GM21529 (cell line): ENCODE results near the gene MRRF.

Source experiments
- ATAC-seq: cut with Tn5 transposase; IDR thresholded peaks from one replicate; pipeline ENCODE4 v1.9.1; 2021; ENCODE audit not compliant: unreplicated experiment

Gene MRRF

DNA sequence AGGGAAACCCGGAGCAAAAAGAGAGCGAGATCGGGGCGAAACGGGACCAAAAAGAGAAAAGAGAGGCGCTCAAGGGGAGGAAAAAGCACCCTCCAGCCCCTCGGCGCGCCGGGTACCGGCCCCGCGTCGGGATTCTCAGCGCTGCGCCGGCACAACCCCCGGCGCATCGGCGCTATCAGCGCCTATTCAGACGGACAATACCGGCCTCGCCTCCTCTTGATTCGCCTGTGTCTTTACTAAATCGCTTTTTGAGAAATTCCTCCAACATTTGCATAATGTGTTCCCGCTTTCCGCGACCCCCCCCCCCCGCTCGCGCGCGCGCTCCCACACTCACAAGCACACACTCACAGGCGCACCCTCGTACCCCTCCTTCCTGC, 36.5 kb upstream of the MRRF start:
- no peak for ATAC-seq

DNA sequence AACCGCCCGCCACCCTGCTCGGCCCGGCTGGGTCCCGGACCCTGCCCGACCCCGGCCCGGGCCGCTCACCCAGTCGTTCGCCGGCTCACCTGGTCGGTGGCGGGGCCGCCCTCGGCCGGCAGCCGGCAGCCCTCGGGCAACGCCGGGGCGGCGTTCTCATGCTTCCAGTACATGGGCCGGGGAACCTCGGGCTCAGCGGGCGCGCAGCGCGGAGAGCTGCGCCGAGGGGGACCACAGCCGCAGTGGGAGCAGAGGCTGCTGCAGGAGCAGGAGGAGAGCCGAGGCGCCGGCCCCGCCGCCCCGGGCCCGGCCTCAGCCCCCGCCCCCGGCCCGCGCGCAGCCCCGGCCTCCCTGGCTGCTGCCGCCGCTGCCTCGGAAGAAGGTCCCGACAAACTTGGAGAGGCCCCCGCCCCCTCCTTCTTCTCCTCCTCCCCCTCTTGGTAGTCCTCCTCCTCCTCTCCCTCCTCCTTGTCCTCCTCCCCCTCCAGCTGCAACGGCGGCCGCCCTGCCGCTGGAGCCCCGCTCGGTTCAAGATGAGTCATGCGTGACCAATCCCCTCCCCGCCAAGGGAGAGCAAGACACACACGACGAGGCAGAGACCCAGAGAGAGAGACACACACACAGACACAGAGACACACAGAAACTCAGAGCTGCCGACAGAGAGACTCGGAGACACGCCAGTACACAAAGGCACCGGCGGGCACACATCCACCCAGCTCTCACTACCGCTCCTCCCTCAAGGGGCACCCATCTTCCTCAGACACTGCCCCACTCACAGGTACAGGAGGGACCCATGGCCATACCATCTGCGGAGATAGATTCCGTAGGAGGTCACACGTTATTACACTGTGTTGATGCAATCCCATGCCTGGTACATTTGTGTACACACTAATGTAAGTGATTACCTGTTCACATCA, 35.9 kb upstream of the MRRF start, which contains the start of gene LHX6:
Gene LHX6 (minus strand): TSS at position 390 of the 917 bp plus-strand sequence. CDS start 217 bp downstream, at position 173.
- ATAC-seq = no peak

DNA sequence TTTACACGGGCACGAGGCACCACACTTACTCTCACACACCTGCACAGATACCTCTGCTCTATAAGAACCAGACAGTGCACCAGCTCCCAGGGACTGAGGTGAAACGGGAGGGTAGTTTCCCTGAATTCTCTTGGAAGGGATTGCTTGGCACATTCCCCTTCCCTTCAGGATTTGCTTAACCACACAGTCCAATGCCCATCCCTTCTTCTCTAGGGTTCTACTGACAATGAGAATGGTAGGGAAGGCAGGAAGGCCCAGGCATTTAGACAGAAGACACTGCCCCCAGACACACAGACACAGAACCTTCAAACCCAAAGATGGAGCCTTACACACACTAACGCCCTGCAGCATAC, 35.2 kb upstream of the MRRF start:
- no peak for ATAC-seq

DNA sequence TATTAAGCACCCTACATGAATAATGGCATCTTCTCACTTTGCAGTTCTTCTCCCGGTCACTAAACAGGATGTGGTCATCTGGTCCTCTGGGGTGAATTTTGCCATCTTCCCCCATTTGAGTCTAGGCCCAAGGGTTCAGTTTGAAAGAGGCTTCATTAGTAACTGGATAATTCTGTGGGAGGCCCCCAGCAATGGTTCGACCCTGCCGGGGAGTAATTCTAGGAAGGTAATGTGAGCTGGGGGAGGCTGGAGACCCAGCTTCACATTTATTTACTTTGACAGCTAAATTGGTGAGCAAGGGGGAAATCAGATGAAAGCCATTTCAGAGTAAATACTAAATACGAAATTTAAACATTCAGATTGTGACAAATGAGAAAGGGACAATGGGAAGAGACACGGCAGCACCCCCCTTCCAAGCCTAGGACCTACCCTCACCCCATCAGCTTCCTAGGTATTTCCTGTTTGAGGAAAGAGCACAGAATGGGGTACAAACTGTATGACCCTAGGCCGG, 31.8 kb upstream of the MRRF start:
- no peak for ATAC-seq

DNA sequence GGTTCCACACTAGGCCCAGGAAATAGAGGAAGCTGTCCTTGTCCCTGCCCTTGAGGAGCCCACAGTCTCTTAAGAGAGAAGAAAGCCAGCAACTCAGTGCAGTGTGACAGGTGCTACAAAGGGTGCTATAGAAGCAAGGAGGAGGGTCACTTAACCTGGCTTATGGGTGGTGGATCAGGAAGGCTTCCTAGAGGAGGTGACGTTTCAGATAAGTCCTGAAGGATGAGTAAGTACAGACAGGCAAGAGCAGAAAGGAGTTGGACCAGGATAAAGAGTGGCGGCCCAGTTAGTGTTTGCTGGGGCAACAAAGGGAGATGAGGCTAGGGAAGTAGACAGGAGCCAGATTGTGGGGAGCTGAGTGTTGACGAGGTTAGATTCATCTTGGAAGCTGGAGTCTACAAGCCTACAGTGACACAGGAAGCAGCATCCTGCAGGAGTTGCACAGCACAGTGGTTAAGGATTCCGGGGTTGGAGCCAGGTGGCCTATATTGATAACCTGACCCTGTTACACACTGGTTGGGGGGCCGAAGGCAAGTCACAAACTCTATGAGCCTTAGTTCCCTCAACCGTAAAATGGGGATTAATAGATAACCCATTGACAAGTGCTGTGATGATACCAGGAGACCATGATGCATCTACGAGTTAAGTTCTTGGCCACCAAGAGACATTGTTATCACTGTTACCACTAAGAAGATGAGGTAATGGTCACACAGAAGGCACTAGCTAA, 30.5 kb upstream of the MRRF start:
- ATAC-seq = no peak

DNA sequence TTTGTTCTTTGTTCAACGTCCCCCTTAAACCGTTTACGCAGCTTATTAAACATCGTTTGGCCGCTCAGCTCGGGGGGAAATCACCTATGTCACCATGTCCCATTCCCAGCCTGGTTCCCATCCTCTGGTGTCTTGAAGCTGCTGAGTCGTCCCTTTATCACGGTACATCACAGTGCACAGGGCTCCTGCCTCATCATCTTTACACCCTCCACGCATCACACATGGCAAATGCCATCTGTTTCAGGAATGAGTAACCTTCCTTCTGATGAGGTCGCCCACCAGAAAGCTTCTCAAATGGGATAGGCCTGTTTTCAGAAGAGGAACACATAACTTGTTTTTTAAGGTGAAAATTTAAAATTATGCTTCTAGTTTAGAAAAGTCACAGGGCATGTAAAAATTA, 28.0 kb upstream of the MRRF start:
- ATAC-seq = no peak

DNA sequence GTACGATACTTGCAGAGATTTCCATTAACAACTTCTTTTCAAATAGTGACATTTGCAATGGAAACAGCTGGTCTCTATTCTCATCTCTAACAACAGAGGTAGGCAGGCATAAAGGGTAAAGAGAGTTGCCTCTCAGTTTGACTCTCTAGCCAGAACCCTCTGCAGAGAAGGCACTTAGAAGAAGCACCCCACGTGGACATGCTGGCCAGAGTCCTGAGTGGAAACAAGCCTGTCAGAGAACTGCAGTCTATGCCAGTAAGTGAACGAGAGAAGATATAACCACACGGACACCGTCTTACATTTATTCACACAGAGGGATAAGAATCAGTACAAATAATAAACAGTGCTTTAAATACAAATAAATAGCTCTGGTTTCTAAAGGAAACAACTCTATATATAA, 25.0 kb upstream of the MRRF start:
- ATAC-seq = no peak

DNA sequence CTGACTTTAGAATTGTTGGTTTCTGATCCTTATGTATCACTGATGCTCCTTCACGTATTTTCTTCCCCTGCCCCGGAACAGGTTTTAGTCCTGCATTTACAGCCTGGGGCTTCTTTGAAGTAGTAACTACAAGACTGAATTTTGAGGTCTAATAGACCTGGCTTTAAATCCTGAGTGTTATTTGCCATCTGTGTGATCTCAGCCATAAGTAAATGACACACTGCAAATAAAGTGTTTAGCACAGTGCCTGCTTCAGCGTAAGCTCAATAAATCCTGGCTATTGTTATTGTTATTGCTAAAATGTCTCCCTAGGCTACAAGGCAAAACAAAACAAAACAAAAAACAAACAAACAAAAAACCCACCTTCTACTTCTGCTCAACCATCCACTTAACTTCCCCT, 20.3 kb upstream of the MRRF start:
- no peak for ATAC-seq

DNA sequence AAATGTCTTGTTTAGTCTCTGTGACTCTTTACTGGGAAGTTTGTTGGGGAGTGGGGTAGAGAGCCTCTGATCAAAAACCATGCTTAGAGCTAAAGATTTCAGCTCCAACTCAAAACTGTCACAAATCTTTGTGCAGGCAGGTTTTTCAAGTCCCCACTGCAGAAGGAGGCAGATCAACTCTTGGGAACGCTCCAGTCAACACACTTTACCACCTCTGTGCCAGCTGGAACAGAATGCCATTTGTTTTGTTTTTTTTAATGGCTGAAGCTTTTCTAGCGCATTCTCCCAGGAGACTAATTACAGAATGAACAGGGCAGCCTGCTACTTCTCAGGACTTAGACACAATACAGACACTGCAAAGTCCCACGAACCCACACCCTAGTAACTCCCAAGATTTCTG, 18.0 kb upstream of the MRRF start:
- ATAC-seq = no peak

DNA sequence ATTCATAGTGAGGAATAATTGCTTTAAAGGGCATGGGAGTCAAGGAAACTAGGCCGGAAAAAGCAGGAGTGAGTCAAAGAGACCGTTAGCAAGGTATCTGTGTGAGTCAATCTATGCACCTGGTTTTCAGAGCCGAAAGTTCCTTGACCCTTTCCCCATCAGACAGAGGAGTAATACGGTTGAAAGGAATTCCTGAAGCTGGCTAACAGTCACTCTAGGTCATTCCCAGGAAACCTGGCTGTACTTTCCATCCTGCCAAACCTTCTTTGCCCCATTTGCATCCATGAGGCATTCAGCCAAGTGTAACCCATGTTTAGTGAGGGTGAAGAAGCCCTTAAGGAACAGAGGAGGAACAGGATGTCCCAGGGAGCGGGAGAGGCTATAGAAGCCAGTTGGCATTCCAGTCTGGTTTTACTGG, 16.2 kb upstream of the MRRF start:
- ATAC-seq = no peak

DNA sequence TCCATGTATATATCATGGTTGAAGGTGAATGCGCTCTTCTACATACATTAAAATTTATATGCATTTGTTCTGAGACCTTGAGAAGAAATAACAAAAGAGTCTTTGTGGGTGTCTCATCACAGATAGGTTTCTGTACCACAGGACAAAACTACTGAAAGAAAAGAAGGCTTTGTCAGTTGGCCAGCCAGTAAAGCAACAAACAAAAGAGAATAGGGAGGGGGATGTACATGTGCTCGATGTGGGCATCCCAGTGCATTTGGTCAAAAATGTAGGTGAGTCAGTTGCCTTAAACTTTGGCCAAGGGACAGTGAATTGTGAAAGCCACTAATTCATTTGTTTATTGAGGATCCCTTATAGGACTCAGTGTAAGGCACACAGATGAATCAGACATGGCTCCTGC, 13.3 kb upstream of the MRRF start:
- ATAC-seq = no peak

DNA sequence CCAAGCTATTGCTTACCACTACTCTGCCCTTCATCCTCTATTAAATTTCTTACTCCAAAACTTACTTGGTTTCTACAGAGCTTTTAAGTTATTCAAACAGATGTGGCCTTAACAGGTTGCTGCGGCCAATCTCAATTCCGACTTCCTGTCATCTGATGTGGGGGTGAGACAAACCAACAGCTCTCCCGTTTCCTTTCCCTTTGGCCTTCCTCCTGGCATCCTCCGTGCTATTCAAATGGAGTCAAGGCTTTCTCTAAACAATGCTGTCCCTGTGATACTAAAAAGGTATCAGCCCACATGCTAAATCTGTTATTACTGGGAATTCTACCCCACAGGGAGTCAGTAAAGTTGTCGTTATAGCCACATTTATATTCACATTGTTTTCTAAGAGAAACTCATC, 11.9 kb upstream of the MRRF start:
- ATAC-seq = no peak

DNA sequence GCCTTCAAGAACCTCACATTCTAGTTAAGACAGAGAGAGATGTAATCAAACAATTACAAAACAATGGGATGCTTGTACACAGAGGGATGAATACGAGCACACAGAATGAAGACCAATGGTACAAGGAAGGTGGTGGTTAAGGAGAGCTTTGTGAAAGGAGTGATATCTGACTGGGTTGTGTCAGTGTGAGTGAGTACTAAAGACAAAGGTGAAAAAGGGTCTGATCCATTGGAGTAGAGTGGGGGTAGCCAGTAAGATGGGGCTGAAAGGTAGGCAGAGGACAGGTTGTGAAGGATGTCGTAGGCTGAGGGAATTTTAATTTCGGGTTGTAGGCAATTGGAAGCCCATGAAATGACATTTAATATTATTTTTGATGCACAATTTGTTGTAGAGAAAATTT, 9.9 kb upstream of the MRRF start:
- ATAC-seq = no peak

DNA sequence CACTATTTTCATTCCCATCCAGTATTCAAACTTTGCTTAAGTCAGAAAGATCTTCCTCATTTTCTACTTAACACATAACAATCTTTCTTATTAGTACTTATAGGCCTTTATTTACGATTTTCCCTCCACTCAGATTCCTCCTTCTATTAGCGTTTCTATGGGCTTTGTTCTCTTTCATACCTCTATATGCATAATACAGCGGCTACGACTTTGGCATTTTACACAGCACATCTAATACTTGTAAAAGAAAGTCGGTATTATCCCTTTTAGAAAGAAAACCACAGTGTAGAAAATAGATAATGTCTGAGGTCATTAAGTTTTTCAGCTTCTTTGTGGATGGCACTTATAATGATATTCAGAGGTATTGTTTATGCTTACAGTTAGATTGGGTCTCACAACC, 8.5 kb upstream of the MRRF start:
- ATAC-seq = no peak

DNA sequence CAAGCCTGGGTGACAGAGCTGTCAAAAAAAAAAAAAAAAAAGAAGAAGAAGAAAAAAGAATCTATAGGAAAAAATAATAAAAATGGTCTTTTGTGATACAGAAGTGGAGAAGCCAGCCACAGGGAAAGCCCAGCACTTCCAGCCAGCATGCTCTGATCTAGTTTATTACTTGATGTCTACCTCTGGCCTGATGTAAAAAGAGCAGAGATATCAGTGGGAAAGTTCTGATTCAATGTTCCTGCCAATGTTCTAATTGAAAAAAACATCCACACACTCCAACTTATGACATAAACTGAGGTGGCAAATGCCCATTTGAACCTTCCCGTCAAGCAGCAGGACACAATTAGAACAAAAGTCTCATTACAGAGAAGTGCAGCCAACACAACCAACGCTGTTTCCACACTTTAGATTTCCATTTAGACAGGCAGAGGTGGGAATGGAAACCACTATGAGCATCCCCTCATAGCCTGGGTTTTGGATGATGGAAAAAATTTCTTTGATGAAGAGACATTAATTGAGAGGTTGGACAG, 5.7 kb upstream of the MRRF start:
- no peak for ATAC-seq

DNA sequence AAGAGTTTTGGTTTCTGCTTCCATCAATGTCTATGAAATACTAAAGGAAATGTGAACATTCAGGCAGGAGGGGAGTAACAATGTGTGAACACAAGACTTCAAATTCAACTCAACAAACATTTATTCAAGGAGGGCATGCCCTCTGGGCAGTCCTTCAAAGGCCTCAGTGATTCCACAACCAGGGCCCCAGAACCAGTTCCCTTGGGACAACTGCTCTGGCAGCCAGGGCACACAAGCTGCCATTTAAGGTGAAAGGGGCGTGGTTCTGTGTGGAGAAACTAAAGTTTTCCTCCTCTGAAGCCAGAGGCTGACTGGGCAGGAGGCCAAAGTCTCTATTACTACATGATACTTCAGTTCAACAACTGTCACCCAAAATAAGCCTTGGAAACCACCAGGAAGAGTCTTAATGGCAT, 3.2 kb upstream of the MRRF start:
- no peak for ATAC-seq

DNA sequence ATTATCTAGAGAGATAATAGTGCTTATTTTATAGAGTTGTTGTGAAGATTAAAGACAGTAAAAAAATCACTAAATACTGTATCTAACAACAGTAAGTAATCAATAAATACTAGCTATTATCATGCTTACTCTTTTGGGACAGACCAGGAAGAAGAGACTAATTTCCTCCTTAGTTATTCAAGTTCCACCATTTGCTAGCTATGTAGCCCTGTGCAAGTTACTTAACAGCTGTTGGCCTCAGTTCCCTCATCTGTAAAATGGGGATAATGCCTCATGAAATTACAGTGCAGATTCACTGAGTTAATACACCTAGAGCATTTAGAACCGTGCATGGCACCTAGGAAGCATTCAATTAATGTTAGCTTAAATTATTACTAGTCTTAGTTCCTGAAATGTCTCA, 2.6 kb upstream of the MRRF start:
- ATAC-seq = no peak

DNA sequence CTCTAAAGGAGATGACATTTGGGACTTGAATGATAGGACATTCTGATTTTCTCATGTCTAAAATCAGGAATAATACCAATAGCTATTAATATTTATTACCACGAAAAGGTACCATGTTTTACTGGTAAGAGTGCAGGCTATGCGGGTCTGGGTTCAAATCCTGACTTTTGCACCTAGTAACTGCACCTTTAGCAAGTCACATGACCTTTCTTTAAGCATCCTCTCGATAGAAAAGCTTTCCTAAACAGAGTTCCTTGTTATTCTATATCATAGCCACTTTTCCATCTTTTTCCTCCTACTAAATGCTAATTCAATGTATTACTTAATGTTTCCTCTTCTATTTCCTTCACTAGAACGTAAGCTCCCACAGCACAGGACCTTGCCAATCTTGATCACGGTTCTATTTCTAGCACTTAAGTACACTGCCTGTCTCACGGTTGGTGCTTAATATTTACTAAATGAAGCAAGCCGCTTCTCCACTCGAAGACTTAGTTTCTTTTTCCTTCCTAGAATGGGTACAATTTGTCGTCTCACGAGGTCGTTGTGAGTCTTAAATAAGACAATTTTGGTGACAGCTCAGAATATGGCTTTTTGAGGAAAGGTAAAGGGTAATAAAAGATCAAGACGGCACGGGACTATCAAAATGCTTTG, 858 bp upstream of the MRRF start:
- no peak for ATAC-seq

DNA sequence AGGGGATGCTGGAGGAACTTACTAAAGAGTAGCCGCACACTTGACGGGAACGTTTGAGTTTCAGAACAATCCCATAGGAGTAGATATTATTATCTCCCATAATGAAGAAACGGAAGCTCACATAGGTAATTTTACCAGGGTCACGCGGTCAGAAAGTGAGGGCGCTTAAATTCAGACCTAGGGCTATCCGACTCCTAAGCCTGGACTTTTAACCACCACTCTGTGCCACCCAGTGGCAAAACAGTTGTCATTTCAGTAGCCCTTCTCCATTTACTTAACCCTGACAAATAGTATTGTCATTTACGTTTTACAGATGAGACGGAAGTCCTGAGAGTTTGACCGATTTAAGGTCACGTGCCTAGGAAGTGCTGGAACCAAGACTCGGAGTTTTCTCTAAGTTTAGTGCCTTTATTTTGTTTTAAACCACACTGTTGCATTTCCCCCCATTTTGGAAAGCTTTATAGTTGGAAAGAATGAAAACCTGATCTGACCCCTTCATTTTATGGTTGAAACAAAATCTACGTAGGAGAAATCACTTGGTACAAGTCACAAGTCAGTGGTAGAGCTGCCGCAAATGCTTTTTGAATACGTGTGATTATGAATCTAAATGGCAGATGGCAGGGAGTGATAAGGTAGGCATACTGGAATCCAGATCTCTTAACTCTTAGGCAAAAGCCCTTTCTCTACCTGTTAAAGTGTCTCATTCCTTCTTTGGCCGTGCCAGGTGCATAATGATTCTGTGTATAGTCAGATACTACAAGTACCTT, 650 bp downstream of the MRRF start:
- ATAC-seq = peak; percentile 34

DNA sequence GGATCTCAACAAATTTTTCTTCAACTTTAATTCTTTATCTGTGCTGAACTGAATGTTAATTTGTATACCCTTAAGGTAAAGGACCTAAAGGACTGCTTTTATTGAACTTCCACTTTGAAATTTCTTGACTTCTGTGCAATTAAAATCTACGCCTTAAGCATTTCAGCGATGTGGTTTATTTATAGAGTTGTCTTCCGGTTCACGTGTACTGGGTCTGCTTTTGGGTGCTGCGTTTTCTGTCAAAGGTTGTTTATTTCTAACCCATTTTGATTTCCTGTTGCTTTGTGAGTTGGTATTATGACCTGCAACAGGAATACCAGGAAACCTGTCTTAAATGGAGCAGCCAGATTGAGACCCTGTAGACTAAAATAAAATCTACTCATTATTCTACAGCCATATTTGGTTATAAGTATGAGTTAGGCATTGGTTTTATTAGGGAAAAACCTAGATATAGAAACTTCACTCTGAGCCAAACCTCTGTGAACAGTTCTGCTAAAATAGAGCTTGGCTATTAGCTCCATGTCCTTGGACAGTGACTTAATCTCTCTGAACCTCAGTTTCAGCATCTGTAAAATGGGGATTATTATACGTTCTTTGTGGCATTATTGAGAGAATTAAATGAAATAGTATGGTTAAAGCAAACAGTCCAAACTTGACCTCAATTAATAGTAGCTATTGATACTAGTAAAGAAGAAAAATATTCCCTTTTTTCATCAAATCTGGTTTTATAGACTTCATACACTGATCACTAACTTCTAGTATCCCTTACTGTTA, 3.5 kb downstream of the MRRF start:
- no peak for ATAC-seq
